ENCODE measurements around the gene ATL1.

DNA sequence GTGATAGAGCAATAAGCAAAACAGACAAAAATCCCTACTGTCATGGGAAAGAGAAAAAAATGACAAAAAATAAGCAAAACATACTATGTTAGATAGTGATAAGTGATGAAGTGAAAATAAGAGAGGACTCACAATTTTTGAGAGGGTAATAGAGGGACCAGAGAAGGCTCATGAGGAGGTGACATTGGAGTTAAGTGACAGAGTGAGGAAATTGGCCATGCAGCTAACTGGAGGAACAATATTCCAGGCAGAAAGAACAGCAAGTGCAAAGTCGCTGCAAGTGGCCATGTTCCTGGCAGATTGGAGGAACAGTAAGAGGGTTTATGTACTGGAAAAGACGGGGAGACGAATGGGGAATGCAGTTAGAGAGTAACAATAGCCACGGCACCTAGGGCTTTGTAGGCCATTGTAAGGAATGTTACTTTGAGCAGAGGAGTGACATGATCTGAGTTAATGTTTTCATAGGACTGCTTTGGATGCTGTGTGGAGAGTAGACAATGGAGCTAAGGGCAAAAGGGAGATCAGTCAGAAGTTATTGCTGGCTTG is 109.6 kb downstream of the ATL1 start:
- no peak for TF ChIP-seq POLR2A (IDR thresholded peaks at IDR 0.05)
- no peak for TF ChIP-seq CTCF (IDR thresholded peaks at IDR 0.05)
- TF ChIP-seq POLR2AphosphoS5 (IDR thresholded peaks at IDR 0.05), result no peak

Data from gastroesophageal sphincter (tissue), 3 donors.